DOHH2 (cell line): Measurements from ENCODE around the gene PAIP2.

Source experiments
- CTCF ChIP-seq: fragments of 200-600 bp; sonication (generic); IDR thresholded peaks from one replicate; pipeline ENCODE4 v1.5.1; 2014; ENCODE audit warnings: antibody characterized with exemption, mild to moderate bottlenecking, low read depth, low read length; ENCODE audit not compliant: poor library complexity, severe bottlenecking
- EZH2phosphoT487 ChIP-seq: fragments of 200-600 bp; sonication (generic); IDR thresholded peaks from 2 replicates; pipeline ENCODE4 v1.6.1; 2017; ENCODE audit warnings: borderline replicate concordance, mild to moderate bottlenecking, antibody characterized with exemption, low read length, moderate library complexity, mixed read lengths

- TF ChIP-seq CTCF (no peak), EZH2phosphoT487 (no peak)
These were observed 416 bp upstream of the PAIP2 start for GRCh38 chr5:139341187-139341688.
